NCI-H1694 (cell line): Measurements from ENCODE around the gene SP1.
A peak's percentile ranks its signal among the peaks of the same experiment; 100 is the strongest.
"Not testable (repeated sequence)": the region's sequence is repeated elsewhere in the genome, so short reads cannot be mapped to it uniquely, and the experiment has no call there.

Experiments used
- DNase-seq: peaks from one replicate; lab custom pipeline; 2025; lab: John Stamatoyannopoulos, UW

Gene SP1

DNA sequence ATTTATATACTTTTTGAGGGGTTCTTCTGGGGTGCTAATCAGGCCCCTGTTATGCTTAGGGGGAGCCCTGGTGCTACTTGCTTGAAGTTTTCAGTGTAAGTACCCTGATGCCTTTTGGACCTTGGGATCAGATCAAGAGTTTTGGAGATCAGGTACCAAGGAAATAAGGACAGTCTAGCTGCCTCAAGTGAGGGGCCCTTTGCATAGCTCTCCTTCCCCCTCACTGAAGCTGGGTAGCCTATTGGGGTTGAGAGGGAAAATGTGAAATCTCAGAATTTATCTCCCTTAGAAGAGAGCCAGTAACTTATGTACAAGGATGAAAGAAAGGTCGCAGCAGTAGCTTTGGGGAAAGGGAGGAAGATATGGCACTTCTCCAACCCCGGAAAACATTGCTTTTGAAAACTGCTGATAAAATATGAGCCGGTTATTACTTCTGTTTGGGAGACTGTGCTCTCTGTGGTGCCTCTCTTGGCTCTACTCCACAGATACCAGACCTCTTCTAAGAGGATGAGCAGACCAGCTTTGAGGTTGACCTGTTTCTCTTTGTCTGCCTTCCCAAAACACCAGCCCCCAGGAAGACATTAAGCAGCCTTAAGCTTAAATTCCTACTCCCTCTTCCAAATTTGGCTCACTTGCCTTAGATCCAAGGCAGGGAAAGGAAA lies 34.9 kb downstream of the SP1 start:
- no peak for DNase-seq

DNA sequence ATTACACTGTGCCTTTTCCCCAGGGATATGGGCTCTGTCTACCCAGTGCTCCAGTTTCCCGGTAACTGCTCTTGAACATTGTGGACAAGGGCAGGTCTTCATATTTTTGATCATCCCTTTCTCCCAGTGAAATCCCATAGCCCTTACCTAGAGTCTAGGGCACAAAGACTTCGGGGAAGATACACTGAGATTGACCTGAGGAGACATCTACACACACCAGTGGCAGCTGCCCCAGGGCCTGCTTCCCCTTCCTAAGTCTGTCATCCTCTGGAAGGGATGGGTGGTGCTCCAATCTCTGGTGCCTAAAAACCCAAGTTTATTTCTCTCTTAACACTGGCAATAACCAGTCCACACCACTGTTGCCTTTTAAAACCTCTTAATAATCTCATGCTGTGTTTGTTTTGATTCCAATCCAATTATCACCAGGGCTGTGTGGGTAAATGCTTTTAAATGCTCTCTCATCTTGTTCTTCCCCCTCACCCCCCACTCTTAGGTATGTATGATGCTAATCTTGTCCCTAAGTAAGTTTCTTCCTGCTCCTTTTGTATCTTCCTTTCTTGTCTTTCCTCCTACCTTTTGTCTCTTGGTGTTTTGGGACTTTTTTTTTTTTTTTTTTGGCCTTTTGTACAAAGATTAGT lies 35.9 kb downstream of the SP1 start:
- not testable (repeated sequence) for DNase-seq

DNA sequence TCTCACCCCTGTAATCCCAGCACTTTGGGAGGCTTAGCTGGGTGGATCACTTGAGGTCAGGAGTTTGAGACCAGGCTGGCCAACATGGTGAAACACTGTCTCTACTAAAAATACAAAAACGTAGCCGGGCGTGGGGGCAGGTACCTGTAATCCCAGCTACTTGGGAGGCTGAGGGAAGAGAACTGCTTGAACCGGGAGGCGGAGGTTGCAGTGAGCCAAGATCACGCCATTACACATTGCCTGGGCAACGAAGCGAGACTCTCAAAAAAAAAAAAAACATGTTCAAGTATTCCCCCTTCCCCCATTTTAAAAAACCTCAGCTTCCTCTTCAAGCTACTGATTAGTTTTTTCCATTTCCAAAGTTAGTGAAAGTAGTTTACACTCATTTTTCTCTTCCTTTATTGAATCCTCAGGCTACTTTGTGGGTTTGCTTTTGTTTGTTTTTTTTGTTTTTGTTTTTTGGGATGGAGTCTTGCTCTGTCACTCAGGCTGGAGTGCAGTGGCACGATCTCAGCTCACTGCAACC lies 37.4 kb downstream of the SP1 start:
- DNase-seq: not testable (repeated sequence)

DNA sequence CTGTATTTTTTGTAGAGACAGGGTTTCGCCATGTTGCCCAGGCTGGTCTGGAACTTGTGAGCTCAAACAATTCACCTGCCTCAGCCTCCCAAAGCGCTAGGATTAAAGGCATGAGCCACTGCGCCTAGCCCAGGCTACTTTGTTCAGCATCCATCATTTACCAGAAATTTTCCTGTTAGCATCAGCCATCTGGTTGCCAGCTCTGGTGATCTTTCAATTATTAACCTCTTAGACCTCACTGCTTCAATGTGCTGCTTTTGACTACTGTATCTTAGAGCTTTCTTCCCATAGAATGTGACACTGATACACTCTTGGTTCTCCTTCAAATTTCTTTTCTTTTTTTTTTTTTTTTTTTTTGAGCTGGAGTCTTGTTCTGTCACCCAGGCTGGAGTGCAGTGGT lies 38.2 kb downstream of the SP1 start:
- DNase-seq: no peak

DNA sequence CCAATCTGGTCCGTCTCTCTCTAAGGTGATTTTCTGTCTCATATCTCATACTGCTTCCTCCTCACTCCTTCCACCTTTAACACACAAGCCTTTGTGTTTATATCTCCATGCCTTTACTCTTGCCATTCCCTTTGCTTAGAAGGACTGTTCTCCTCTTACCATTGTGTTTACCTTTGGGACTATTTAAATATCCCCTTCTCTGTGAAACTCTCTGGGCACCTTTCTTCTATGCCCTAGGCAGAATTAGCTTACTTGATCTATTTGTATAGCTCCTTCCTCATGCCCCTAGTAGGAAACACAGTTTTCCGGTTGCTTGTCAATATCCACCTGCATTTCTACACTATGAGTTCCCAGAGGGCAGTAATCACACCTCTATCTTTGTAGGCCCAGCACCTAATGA lies 39.8 kb downstream of the SP1 start:
- no peak for DNase-seq

DNA sequence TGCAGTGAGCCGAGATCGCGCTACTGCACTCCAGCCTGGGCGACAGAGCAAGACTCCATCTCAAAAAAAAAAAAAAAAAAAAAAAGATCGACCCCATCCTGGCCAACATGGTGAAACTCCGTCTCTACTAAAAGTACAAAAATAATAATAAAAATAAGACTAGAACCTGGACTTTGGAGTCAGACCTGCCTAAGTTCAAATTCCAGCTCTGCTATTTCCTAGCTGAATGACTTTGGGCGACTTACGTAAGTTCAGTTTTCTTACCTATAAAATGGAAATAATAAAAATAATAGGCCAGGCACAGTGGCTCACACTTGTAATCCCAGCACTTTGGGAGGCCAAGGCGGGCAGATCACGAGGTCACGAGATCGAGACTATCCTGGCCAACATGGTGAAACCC lies 42.3 kb downstream of the SP1 start:
- DNase-seq: not testable (repeated sequence)

DNA sequence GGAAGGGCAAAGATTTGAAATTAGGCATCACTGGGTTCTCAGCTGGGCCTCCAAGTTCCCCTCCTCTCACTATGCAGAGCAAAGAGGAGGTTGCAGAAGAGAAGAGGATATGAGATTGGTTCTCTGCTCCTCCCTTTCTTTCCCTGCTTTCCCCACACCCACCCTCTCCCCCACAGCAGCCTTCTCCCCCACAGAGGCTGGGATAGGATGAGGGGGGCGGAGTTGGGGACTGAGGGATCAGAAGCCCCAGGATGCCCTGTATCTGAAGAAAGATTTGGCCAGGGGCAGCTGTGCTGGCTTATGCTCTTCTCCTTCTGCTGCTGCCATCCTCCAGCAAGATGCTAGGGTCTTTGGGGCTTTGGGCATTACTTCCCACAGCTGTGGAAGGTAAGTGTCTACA lies 43.6 kb downstream of the SP1 start, which contains the start of gene AMHR2:
Gene AMHR2, plus strand, starts transcription at position 259 of the 400 bp plus-strand sequence. Its CDS starts 80 bp downstream, at position 339.
- no peak for DNase-seq

DNA sequence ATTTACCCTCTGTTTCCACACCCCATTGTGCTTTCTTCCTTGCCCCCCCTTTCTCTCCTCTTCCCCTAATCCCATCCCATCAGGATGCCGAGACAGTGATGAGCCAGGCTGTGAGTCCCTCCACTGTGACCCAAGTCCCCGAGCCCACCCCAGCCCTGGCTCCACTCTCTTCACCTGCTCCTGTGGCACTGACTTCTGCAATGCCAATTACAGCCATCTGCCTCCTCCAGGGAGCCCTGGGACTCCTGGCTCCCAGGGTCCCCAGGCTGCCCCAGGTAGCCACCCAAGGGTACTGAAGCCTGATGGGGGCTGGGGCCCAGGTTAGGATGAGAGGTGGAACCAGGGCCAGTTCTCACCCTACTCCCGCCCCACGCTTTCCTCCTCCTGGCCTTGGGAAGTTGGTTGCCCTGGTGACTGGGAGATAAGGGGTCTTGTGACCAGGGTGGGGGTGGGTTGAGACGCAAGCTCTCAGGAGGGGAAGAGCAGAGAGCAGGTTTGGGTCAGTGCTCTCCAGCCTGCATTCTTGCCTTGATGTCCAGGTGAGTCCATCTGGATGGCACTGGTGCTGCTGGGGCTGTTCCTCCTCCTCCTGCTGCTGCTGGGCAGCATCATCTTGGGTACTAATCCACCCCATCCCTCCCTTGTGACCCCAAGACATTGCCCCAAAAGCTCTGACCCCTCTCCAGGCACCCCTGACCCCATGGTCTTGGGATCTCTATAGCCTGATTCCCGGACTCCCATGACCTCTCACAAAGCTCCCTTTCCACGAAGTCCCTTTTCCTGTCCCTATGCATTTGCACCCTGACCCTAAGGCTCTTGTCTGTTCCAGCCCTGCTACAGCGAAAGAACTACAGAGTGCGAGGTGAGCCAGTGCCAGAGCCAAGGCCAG lies 44.9 kb downstream of the SP1 start:
- no peak for DNase-seq

DNA sequence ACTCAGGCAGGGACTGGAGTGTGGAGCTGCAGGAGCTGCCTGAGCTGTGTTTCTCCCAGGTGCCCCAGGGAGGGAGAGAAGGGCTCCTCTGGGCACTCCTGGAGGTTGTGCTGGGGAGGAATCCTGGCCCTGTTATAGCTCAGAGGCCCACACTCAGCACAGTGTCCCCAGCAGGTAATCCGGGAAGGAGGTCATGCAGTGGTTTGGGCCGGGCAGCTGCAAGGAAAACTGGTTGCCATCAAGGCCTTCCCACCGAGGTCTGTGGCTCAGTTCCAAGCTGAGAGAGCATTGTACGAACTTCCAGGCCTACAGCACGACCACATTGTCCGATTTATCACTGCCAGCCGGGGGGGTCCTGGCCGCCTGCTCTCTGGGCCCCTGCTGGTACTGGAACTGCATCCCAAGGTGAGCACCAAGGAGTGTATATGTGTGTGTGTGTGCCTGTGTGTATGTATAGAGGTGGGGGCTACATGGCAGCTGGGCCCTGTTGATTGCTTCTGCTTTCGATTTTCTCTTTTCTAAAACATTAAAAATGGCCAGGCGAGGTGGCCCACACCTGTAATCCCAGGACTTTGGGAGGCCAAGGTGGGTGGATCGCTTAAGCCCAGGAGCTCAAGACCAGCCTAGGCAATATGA lies 45.7 kb downstream of the SP1 start:
- DNase-seq: no peak

DNA sequence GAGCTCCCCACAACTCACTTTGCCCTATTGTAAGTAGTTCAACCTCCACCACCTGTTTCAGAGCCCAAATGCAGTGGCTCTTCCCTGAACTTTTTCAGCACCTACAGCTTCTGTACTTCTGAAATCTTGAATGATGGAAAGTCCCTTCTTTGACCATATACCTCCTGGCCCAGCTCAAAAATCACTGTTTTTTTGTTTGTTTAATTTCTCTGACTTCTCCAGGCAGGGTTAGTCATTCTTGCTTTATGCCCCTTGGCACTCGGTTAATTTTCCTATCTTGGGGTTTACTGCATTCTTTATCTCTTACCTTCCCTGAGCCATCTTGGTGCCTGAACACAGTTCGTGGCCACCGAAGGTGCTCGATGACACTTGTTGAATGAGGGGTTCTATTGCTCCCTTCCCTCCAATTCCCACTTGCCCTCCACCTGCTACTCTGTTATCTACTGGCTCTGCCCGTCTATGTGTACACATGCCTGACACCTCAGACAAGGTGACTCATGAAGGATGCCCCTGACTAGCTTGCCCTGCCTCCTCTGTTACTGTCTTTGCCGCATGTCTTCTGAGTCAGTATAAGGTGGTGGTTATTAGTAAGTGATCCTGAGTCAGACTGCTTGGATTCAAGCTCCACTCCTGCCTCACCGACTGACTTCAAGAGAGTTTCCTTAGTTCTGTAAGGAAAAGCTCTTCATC lies 48.1 kb downstream of the SP1 start:
- DNase-seq: no peak

DNA sequence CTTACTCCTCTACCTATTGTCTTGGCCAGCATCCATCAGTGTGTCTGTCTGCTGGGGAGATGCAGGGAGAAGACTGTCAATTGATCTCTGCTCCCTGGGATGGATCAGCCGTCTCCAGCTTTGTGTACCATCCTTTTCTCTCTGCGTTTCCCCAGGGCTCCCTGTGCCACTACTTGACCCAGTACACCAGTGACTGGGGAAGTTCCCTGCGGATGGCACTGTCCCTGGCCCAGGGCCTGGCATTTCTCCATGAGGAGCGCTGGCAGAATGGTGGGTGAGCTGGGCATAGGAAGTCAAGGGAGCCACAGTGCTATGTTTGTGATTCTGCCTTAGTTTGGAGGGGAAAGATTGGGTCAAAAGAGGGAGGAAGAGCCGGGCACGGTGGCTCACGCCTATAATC lies 48.8 kb downstream of the SP1 start:
- no peak for DNase-seq

DNA sequence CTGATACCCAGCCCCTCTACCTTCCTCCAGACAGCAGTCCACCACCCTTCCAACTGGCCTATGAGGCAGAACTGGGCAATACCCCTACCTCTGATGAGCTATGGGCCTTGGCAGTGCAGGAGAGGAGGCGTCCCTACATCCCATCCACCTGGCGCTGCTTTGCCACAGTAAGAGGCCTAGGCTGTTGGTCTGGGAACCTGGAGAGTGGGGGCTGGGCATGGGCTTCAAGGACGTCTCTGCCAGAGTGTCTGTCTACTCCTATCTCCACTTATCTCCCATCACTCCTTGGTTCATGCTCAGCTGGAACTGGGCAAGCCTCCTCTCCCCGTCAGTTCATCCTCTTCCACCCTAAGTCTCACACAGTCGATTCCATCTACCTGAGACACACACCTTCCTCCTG lies 50.1 kb downstream of the SP1 start:
- no peak for DNase-seq

DNA sequence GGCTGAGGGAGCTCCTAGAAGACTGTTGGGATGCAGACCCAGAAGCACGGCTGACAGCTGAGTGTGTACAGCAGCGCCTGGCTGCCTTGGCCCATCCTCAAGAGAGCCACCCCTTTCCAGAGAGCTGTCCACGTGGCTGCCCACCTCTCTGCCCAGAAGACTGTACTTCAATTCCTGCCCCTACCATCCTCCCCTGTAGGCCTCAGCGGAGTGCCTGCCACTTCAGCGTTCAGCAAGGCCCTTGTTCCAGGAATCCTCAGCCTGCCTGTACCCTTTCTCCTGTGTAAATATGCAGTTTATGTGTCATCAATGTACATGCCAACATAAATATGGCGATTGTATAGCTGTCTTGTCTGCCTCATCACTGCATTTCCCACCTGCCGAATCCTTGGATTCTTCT lies 51.2 kb downstream of the SP1 start:
- DNase-seq: no peak

DNA sequence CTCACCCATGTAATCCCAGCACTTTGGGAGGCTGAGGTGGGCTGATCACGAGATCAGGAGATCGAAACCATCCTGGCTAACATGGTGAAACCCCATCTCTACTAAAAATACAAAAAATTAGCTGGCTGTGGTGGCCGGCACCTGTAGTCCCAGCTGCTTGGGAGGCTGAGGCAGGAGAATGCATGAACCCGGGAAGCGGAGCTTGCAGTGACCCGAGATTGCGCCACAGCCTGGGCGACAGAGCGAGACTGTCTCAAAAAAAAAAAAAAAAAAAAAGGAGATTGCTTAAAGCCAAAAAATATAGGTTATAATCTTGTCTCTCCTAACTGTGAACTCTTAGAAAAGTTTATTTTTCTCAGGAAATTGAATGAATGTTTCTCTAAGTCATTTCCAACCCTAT lies 55.4 kb downstream of the SP1 start:
- DNase-seq: not testable (repeated sequence)

DNA sequence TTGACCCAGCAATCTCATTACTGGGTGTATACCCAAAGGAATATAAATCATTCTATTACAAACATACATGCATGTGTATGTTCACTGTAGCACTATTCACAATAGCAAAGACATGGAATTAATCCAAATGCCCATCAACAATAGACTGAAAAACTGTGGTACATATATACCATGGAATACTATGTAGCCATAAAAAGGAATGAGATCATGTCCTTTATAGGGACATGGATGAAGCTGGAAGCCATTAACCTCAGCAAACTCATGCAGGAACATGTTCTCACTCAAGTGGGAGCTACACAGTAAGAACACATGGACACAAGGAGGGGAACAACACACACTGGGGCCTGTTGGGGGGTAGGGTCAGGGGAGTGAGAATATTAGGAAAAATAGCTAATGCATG lies 59.6 kb downstream of the SP1 start:
- DNase-seq: not testable (repeated sequence)

DNA sequence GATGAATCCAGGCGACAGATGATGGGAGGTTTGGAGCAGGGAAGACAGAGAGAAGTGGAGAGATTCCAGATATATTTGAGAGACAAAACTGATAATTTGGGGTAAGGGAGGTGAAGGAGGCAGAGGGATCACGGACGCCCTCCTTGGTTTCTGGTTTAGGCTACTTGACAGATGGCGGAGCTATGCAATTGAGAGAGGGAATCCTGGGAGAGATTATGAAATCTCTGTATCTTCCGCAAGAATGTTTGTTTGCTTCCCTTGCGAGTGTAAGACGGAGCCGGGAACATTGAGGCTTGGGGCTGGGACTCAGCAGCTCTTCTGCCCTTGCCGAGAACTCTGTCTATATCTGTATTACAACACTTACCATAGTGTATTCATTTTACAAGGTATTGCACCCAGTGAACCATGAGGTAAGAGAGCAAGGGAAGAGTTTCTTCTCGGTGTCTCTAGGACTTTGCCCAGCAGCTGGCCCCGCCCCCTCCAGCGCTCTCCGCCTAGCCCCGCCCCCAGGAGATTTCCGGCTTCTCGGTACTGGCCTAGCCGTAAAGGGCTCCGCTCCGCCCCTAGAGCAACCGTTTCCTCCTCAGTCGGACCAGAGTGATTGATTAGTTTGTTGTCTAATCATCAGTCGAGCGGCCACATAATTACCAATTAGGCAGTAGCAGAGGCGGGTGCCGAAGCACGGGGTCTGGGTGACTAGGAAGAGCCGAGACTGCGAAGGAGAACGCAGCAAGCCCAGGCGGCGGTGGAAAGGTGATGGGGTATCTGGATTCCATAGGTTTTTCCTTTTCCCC lies 61.3 kb downstream of the SP1 start, which contains the start of gene PRR13:
Gene PRR13, plus strand, starts transcription at position 695 of the 794 bp plus-strand sequence. CDS start 981 bp downstream, outside the sequence.
- DNase-seq: peak; percentile 97

DNA sequence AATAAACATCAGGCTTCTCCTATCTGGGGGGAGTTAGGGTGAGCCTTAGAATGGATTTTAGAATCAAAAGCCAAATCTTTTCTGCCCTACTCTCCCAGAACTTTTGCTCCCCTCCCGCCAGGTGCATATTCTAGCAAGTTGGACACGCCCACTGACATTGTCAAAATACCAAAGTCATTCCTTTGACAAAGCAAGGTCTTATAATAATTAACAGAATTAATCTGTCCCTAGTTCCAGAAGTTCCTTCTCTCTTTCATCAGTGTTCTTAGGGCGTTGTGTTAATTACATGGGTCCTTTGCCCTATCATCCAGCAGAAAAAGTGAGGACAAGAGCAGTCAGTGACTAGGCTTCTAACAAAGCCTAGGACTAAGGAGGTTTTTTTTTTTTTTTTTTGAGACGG lies 64.0 kb downstream of the SP1 start:
- DNase-seq: no peak

DNA sequence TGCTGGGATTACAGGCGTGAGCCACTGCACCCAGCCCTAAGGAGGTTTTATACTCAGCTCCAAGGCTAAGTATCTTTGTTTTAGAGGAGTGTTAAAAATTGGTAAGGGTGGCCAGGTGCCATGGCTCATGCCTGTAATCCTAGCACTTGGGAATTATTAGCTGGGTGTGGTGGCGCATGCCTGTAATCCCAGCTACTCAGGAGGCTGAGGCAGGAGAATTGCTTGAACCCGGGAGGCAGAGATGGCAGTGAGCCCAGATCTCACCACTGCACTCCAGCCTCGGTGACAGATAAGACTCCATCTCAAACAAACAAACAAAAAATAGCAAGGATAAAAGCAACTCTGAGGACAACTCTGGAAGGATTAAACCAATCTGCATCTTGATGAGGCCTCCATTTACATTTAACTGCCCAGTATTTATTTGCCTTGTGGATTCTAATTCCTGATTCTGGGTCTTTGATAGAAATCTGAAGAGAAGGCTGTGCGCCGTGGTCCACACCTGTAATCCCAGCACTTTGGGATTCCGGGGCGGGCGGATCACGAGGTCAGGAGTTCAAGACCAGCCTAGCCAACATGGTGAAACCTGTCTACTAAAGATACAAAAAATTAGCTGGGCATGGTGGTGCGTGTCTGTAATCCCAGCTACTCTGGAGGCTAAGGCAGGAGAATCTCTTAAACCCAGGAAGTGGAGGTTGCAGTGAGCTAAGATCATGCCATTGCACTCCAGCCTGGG lies 64.8 kb downstream of the SP1 start:
- DNase-seq: not testable (repeated sequence)

DNA sequence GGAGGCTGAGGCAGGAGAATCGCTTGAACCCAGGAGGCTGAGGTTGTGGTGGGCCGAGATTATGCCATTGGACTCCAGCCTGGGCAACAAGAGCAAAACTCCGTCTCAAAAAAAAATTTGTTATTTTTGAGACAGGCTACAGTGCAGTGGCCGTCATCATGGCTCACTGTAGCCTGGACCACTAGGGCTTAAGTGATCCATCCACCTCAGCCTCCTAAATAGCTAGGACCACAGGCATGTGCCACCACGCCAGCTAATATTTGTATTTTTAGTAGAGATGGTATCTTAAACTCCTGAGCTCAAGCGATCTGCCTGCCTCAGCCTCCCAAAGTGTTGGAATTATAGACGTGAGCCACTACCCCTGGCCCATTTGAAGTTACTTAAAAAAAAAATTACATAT lies 71.0 kb downstream of the SP1 start:
- no peak for DNase-seq

DNA sequence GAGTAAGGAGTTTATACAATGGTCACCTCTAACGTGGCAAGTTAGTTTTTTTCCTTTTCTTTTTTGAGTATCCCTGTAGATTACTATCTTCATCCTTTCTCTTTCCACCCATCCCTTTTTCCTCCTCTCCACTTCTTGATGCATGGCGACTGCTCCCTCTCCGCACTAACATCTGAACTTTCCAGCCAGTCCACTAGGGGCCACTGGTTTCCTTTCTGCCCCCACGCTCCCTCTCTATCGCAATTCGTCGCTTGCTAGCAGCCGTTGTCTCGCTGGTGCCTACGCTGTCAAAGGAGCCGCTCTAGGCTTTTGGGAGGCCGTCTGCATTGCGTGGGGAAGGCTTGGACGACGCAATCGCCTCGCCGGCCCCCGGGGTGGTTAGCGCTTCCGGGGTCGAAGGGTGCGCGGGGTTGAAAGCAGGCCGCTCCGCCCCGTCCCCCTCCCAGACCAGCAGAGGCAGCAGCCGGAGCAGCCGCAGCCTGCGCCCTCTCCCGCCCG lies 71.7 kb downstream of the SP1 start, which contains the start of gene PCBP2:
Gene PCBP2, plus strand, starts transcription at position 442 of the 498 bp plus-strand sequence. CDS start 2,699 bp downstream, outside the sequence.
- peak; percentile 96 for DNase-seq
